HCT116 (cell line): Measurements from ENCODE around the gene RNF32. TPM values are rescaled to one million over a fixed set of nuclear protein-coding genes. Genes with fewer than 3 reads are reported as not detected.

Source experiments
- ATAC-seq: fragments of 200-7000 bp; cut with Tn5 transposase; 2 replicates; pipeline ENCODE4 v1.9.1; 2020; ENCODE audit warnings: mild to moderate bottlenecking, moderate library complexity
- BruUV-seq: library from RNA; stranded (reverse); fragments of 400-500 nt; replicated peaks from 2 replicates; lab custom pipeline; 2021; lab: Mats Ljungman, UMichigan
- CTCF ChIA-PET: fragments of 300-600 bp; sonication (Branson Sonifier 250); formaldehyde crosslinking; loops from one replicate; lab custom pipeline; 2021; ENCODE audit warnings: antibody characterized with exemption; lab: Charles Lee
- POLR2A ChIA-PET: fragments of 300-600, 350-600 bp; sonication (Branson Sonifier 250); formaldehyde crosslinking; loops from one replicate; lab custom pipeline; 2021; ENCODE audit warnings: antibody characterized with exemption; lab: Charles Lee
- RAD21 ChIA-PET, 2 experiments: fragments of 300-600 bp; sonication (Branson Sonifier 250); formaldehyde crosslinking; loops; one replicate each; lab custom pipeline; 2023; ENCODE audit warnings: low total read pairs in 2 of 2; ENCODE audit not compliant: uncharacterized antibody in 2 of 2, unreplicated experiment in 2 of 2, low non-redundant PET in 1 of 2; lab: Charles Lee
- DNase-seq: peaks from one replicate; pipeline ENCODE4 v3.0.0-alpha.2; 2010; ENCODE audit warnings: low read depth, low spot score
- H2AFZ ChIP-seq: fragments of 200-600 bp; shearing (Covaris generic), sonication (generic); 2 replicates; pipeline ENCODE4 v1.6.1; 2017; ENCODE audit warnings: low read depth, mixed run types, mixed read lengths, antibody characterized with exemption, low read length; ENCODE audit not compliant: poor library complexity, severe bottlenecking
- H3K27ac ChIP-seq: 2 replicates; pipeline ENCODE4 v1.5.1; 2012; ENCODE audit warnings: low read depth, low read length
- H3K27me3 ChIP-seq: fragments of 200-600 bp; sonication (generic); 2 replicates; pipeline ENCODE4 v1.6.1; 2016; ENCODE audit warnings: mixed run types, low read length, mixed read lengths; ENCODE audit not compliant: insufficient read depth
- H3K36me3 ChIP-seq, 2 experiments: fragments of 200-500 bp in 1 of 2; fragments of 200-600 bp in 1 of 2; sonication (Bioruptor generic) in 1 of 2; sonication (generic) in 1 of 2; 2 replicates each; pipeline versions ENCODE4 v1.5.1 to v1.6.1; 2014 to 2016; ENCODE audit warnings: low read length in 2 of 2, inconsistent platforms in 1 of 2, mixed read lengths in 1 of 2, mixed run types in 1 of 2; ENCODE audit not compliant: insufficient read depth in 2 of 2, control insufficient read depth in 1 of 2
- H3K4me1 ChIP-seq, 2 experiments: fragments of 200-600 bp in 1 of 2; sonication (generic) in 1 of 2; 2 replicates each; pipeline versions ENCODE4 v1.5.1 to v1.6.1; 2012 to 2017; ENCODE audit warnings: low read length in 2 of 2, inconsistent platforms in 1 of 2, mild to moderate bottlenecking in 1 of 2, mixed read lengths in 1 of 2, mixed run types in 1 of 2, moderate library complexity in 1 of 2; ENCODE audit not compliant: insufficient read depth in 2 of 2, control insufficient read depth in 1 of 2
- H3K4me2 ChIP-seq: fragments of 200-600 bp; sonication (generic); 2 replicates; pipeline ENCODE4 v1.6.1; 2017; ENCODE audit warnings: mixed run types, low read length, mixed read lengths
- H3K4me3 ChIP-seq, 2 experiments: fragments of 200-600 bp in 1 of 2; sonication (generic) in 1 of 2; replicated peaks in 1 of 2; 2 replicates each; pipeline ENCODE4 v1.5.1; 2011 to 2016; ENCODE audit warnings: low read length in 2 of 2, control low read depth in 1 of 2, low read depth in 1 of 2, mild to moderate bottlenecking in 1 of 2, mixed read lengths in 1 of 2, mixed run types in 1 of 2
- H3K79me2 ChIP-seq: fragments of 200-600 bp; sonication (generic); 2 replicates; pipeline ENCODE4 v1.6.1; 2017; ENCODE audit warnings: mild to moderate bottlenecking, mixed run types, low read length, moderate library complexity, mixed read lengths; ENCODE audit not compliant: insufficient read depth
- H3K9ac ChIP-seq: fragments of 200-600 bp; sonication (generic); 2 replicates; pipeline ENCODE4 v1.6.1; 2016; ENCODE audit warnings: low read length, mixed read lengths
- H3K9me2 ChIP-seq: fragments of 200-600 bp; sonication (generic), shearing (Covaris generic); 2 replicates; pipeline ENCODE4 v1.6.1; 2017; ENCODE audit warnings: mixed run types, mild to moderate bottlenecking, moderate library complexity; ENCODE audit not compliant: insufficient read depth
- H3K9me3 ChIP-seq, 2 experiments: fragments of 200-500 bp in 1 of 2; fragments of 200-600 bp in 1 of 2; sonication (Bioruptor generic) in 1 of 2; sonication (generic) in 1 of 2; 2 replicates each; pipeline ENCODE4 v1.6.1; 2014 to 2017; ENCODE audit warnings: low read length in 2 of 2, mixed read lengths in 2 of 2, inconsistent platforms in 1 of 2, low read depth in 1 of 2, mild to moderate bottlenecking in 1 of 2, mixed run types in 1 of 2, moderate library complexity in 1 of 2; ENCODE audit not compliant: control insufficient read depth in 1 of 2, insufficient read depth in 1 of 2
- H4K20me1 ChIP-seq: fragments of 200-600 bp; sonication (generic), shearing (Covaris generic); 2 replicates; pipeline ENCODE4 v1.6.1; 2017; ENCODE audit warnings: mixed run types, mild to moderate bottlenecking, moderate library complexity; ENCODE audit not compliant: insufficient read depth
- ATF3 ChIP-seq: IDR thresholded peaks from 2 replicates; pipeline ENCODE4 v1.6.1; 2012
- CBX3 ChIP-seq: IDR thresholded peaks from 2 replicates; pipeline ENCODE4 v1.6.1; 2012; ENCODE audit warnings: low read depth
- CTCF ChIP-seq, 3 experiments: fragments of 200-600 bp in 1 of 3; sonication (generic) in 1 of 3; IDR thresholded peaks in 2 of 3; conservative IDR thresholded peaks in 1 of 3; 2 replicates each; pipeline ENCODE4 v1.5.1; 2012 to 2017; ENCODE audit warnings: low read depth in 2 of 3, low read length in 2 of 3, antibody characterized with exemption in 1 of 3, borderline replicate concordance in 1 of 3, control low read depth in 1 of 3, mild to moderate bottlenecking in 1 of 3, mixed read lengths in 1 of 3, mixed run types in 1 of 3, moderate library complexity in 1 of 3; ENCODE audit not compliant: insufficient read depth in 1 of 3
- EGR1 ChIP-seq: IDR thresholded peaks from 2 replicates; pipeline ENCODE4 v1.6.1; 2012; ENCODE audit warnings: low read depth
- EZH2 ChIP-seq: fragments of 200-600 bp; sonication (generic); IDR thresholded peaks from 2 replicates; pipeline ENCODE4 v1.6.1; 2017; ENCODE audit warnings: antibody characterized with exemption, mixed run types
- EZH2phosphoT487 ChIP-seq: fragments of 200-600 bp; IDR thresholded peaks from 2 replicates; pipeline ENCODE4 v1.6.1; 2018; ENCODE audit warnings: antibody characterized with exemption, borderline replicate concordance
- FOSL1 ChIP-seq: IDR thresholded peaks from 2 replicates; pipeline ENCODE4 v1.6.1; 2012; ENCODE audit warnings: low read depth
- POLR2AphosphoS5 ChIP-seq: IDR thresholded peaks from 2 replicates; pipeline ENCODE4 v1.6.1; 2011; ENCODE audit warnings: mild to moderate bottlenecking, low read depth, low read length, moderate library complexity
- SIN3A ChIP-seq: IDR thresholded peaks from 2 replicates; pipeline ENCODE4 v1.6.1; 2012; ENCODE audit warnings: low read depth
- SP1 ChIP-seq: IDR thresholded peaks from 2 replicates; pipeline ENCODE4 v1.6.1; 2012; ENCODE audit warnings: low read depth
- SRF ChIP-seq: IDR thresholded peaks from 2 replicates; pipeline ENCODE4 v1.6.1; 2012; ENCODE audit warnings: low read depth
- TCF7L2 ChIP-seq: IDR thresholded peaks from 2 replicates; pipeline ENCODE4 v1.7.0; 2011; ENCODE audit warnings: borderline replicate concordance, inconsistent platforms; ENCODE audit not compliant: insufficient read depth, insufficient read length; ENCODE audit errors: extremely low read depth
- YY1 ChIP-seq: IDR thresholded peaks from 2 replicates; pipeline ENCODE4 v1.6.1; 2011; ENCODE audit warnings: low read length, low read depth, moderate library complexity, mild to moderate bottlenecking; ENCODE audit not compliant: insufficient replicate concordance; ENCODE audit errors: extremely low read depth
- ZNF274 ChIP-seq: fragments of 200-500 bp; sonication (Bioruptor generic); IDR thresholded peaks from 2 replicates; pipeline ENCODE4 v1.6.1; 2014; ENCODE audit warnings: mild to moderate bottlenecking, low read depth, low read length, inconsistent platforms
- intact Hi-C: fragments of 100-400 bp; cut with micrococcal nuclease; formaldehyde crosslinking; loops from 2 replicates; pipeline ENCODE4 v1.10.0; 2022
- total RNA-seq: library from RNA; stranded (reverse); gene quantifications from one replicate; pipeline ENCODE4 v1.2.1, GENCODE V29; 2021; ENCODE audit not compliant: unreplicated experiment
- TF ChIP-seq, protein P1 (sequence below): IDR thresholded peaks from 2 replicates; pipeline ENCODE4 v1.6.1; 2011; ENCODE audit warnings: mild to moderate bottlenecking, low read length, moderate library complexity; ENCODE audit not compliant: insufficient replicate concordance; ENCODE audit errors: extremely low read depth
- TF ChIP-seq, protein P2 (sequence below): IDR thresholded peaks from 2 replicates; pipeline ENCODE4 v1.6.1; 2012

Gene RNF32
- total RNA-seq, 1 experiment from 2014 or later = 3.4 TPM

GRCh38 chr7:156703209-156703608, 62.6 kb downstream of the RNF32 start (continued):
- TF ChIP-seq CTCF (IDR thresholded peaks at IDR 0.05 in 2 of 3, conservative IDR thresholded peaks at IDR 0.05 in 1 of 3; ENCODE audit: borderline replicate concordance in 1 of 3, insufficient read depth in 1 of 3, low read depth in 2 of 3, low read length in 2 of 3) = no peak
- no peak for TF ChIP-seq CBX3

- no peaks in the 10 kb centered on the region for H3K4me1 ChIP-seq
- CTCF ChIA-PET = no interaction called here
- no peak for ATAC-seq
- DNase-seq = no peak
- no peak overlapping the region for H3K27ac ChIP-seq
- H3K9ac ChIP-seq = no peak overlapping the region
- H3K36me3 ChIP-seq = 0 out of 4 replicates have a peak, but pooled peaks cover 0 to 2% of the 10 kb centered on the region in 2 experiments
- H3K9me3 ChIP-seq = no peaks in the 10 kb centered on the region
- POLR2A ChIA-PET = no interaction called here
- H3K27me3 ChIP-seq = no peaks in the 10 kb centered on the region
- RAD21 ChIA-PET = no interaction called here
- H2AFZ ChIP-seq = no peak overlapping the region
- no peak overlapping the region for H3K4me2 ChIP-seq
- no TSS peak for BruUV-seq
- H3K79me2 ChIP-seq = no peaks in the 10 kb centered on the region
- H3K9me2 ChIP-seq = no peaks in the 10 kb centered on the region
- intact Hi-C loops = no loop called here
- no peak overlapping the region for H3K4me3 ChIP-seq
- no peaks in the 10 kb centered on the region for H4K20me1 ChIP-seq
- no peak for TF ChIP-seq SP1
- no peak for TF ChIP-seq EGR1
- no peak for TF ChIP-seq TCF7L2
- no peak for TF ChIP-seq EZH2
- no peak for TF ChIP-seq ZNF274
- TF ChIP-seq SIN3A = no peak
- TF ChIP-seq FOSL1 = no peak
- no peak for TF ChIP-seq SRF
- TF ChIP-seq, protein P1, sequence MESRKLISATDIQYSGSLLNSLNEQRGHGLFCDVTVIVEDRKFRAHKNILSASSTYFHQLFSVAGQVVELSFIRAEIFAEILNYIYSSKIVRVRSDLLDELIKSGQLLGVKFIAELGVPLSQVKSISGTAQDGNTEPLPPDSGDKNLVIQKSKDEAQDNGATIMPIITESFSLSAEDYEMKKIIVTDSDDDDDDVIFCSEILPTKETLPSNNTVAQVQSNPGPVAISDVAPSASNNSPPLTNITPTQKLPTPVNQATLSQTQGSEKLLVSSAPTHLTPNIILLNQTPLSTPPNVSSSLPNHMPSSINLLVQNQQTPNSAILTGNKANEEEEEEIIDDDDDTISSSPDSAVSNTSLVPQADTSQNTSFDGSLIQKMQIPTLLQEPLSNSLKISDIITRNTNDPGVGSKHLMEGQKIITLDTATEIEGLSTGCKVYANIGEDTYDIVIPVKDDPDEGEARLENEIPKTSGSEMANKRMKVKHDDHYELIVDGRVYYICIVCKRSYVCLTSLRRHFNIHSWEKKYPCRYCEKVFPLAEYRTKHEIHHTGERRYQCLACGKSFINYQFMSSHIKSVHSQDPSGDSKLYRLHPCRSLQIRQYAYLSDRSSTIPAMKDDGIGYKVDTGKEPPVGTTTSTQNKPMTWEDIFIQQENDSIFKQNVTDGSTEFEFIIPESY = no peak
- no peak for TF ChIP-seq EZH2phosphoT487
- no peak for TF ChIP-seq ATF3
- no peak for TF ChIP-seq POLR2AphosphoS5
- no peak for TF ChIP-seq YY1
- TF ChIP-seq CTCF (IDR thresholded peaks at IDR 0.05 in 2 of 3, conservative IDR thresholded peaks at IDR 0.05 in 1 of 3; ENCODE audit: borderline replicate concordance in 1 of 3, insufficient read depth in 1 of 3, low read depth in 2 of 3, low read length in 2 of 3) = no peak
- TF ChIP-seq CBX3 = no peak
- TF ChIP-seq, protein P2, sequence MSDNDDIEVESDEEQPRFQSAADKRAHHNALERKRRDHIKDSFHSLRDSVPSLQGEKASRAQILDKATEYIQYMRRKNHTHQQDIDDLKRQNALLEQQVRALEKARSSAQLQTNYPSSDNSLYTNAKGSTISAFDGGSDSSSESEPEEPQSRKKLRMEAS = no peak
These were observed 63.4 kb downstream of the RNF32 start for GRCh38 chr7:156703773-156704482.
